WERI-Rb-1 (cell line): ENCODE results near the gene IL6R.
"Not testable (repeated sequence)": the region's sequence is repeated elsewhere in the genome, so short reads cannot be mapped to it uniquely, and the experiment has no call there.

Source experiments
- DNase-seq: peaks from one replicate; pipeline ENCODE4 v3.0.0-alpha.2; 2020
- H3K27ac ChIP-seq: fragments of 250-450 bp; sonication (Bioruptor Pico); 2 replicates; pipeline ENCODE4 v1.5.1; 2020; ENCODE audit warnings: mild to moderate bottlenecking, moderate library complexity
- H3K27me3 ChIP-seq: fragments of 250-450 bp; sonication (Bioruptor Pico); 2 replicates; pipeline ENCODE4 v1.5.1; 2021; ENCODE audit warnings: mild to moderate bottlenecking, low read depth, moderate library complexity; ENCODE audit not compliant: insufficient read depth, severe bottlenecking
- H3K36me3 ChIP-seq: fragments of 250-450 bp; sonication (Bioruptor Pico); 2 replicates; pipeline ENCODE4 v1.5.1; 2020; ENCODE audit warnings: mild to moderate bottlenecking, moderate library complexity
- H3K4me3 ChIP-seq: 2 replicates; pipeline ENCODE4 v1.5.1; 2011; ENCODE audit warnings: low read depth, mild to moderate bottlenecking, control low read depth, low read length
- H3K9me3 ChIP-seq: fragments of 250-450 bp; sonication (Bioruptor Pico); 2 replicates; pipeline ENCODE4 v1.5.1; 2021; ENCODE audit warnings: mild to moderate bottlenecking, moderate library complexity; ENCODE audit not compliant: severe bottlenecking
- TF ChIP-seq, protein P1 (sequence below): IDR thresholded peaks from 2 replicates; pipeline ENCODE4 v1.5.1; 2011; ENCODE audit warnings: low read depth, mild to moderate bottlenecking, control low read depth, inconsistent platforms, low read length

The IL6R gene

GRCh38 chr1:154404984-154405746 is at the start of gene IL6R:
Gene IL6R, plus strand, starts transcription at chr1:154405343. Its CDS starts 287 bp downstream, at chr1:154405630.
- H3K9me3 ChIP-seq = peaks cover 3% of the 10 kb centered on the region
- TF ChIP-seq, protein P1, sequence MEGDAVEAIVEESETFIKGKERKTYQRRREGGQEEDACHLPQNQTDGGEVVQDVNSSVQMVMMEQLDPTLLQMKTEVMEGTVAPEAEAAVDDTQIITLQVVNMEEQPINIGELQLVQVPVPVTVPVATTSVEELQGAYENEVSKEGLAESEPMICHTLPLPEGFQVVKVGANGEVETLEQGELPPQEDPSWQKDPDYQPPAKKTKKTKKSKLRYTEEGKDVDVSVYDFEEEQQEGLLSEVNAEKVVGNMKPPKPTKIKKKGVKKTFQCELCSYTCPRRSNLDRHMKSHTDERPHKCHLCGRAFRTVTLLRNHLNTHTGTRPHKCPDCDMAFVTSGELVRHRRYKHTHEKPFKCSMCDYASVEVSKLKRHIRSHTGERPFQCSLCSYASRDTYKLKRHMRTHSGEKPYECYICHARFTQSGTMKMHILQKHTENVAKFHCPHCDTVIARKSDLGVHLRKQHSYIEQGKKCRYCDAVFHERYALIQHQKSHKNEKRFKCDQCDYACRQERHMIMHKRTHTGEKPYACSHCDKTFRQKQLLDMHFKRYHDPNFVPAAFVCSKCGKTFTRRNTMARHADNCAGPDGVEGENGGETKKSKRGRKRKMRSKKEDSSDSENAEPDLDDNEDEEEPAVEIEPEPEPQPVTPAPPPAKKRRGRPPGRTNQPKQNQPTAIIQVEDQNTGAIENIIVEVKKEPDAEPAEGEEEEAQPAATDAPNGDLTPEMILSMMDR = peak; percentile 74
- DNase-seq = peak; percentile 75
- H3K4me3 ChIP-seq = 0 out of 2 replicates have a peak within 1 kb of the TSS, but pooled peaks have one; percentile 7
- H3K36me3 ChIP-seq = no peaks in the 10 kb centered on the region
- no peak within 1 kb of the TSS for H3K27ac ChIP-seq
- H3K27me3 ChIP-seq = peaks cover 100% of the 10 kb centered on the region

DNA sequence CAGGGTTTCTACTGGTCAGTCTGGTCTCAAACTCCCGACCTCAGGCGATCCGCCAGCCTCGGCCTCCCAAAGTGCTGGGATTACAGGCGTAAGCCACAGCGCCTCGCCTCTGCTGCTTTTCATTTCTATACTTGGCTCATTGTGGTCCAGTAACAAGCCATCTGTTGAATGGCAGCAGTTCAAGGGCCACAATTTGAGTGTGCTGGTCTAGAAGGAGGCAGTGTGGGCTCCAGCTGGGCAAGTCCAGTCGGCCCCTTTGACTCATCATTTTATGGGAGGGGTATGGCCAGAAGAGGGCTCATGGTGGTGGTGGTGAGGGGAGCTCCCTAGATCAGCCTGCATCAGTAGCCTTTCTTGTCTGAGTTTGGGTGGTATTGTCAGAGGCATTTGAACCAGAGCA is 46.6 kb upstream of the IL6R start:
- TF ChIP-seq, protein P1 = no peak
- H3K36me3 ChIP-seq = no peaks in the 10 kb centered on the region
- H3K27ac ChIP-seq = no peak overlapping the region
- no peak for DNase-seq
- H3K27me3 ChIP-seq = peaks cover 92% of the 10 kb centered on the region
- no peak overlapping the region for H3K4me3 ChIP-seq
- H3K9me3 ChIP-seq = peaks cover 12% of the 10 kb centered on the region

DNA sequence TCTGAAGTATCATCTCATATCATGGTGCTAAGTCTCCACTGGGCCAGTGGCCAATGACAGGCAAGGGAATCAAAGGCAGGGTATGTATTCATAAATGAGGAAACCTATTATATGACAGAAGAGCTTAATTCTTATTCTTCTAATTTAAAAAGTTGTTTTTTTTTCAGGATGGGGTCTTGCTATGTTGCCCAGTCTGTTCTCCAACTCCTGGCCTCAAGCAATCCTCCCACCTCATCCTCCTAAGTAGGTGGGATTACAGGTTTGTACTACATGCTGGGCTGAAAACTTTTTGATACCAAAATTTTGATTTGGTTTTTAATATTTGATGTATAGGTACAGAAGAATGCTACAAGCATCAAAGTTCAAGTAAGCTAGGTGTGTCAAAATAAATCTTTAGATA is 44.9 kb upstream of the IL6R start:
- H3K36me3 ChIP-seq = no peaks in the 10 kb centered on the region

DNA sequence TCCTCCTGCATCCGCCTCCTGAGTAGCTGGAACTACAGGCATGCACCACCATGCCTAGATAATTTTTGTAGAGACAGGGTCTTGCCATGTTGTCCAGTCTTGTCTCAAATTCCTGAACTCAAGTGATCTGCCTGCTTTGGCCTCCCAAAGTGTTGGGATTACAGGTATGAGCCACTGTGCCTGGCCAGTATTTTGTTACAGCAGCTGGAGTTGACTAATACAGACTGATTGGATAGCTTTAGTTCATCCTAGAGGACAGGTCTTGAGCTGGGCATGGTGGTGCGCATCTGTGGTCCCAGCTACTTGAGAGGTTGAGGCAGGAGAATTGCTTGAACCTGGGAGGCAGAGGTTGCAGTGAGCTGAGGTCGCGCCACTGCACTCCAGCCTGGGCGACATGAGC is 44.3 kb upstream of the IL6R start:
- Histone ChIP-seq H3K27me3 (peaks cover 92% of the 10 kb centered on the region), H3K9me3 (peaks cover 12% of the 10 kb centered on the region)
- H3K36me3 ChIP-seq, H3K27ac ChIP-seq, DNase-seq, H3K4me3 ChIP-seq: not testable (repeated sequence)

More for the DNA sequence above, 44.9 kb upstream of the IL6R start:
- peaks cover 92% of the 10 kb centered on the region for H3K27me3 ChIP-seq
- TF ChIP-seq, protein P1 = no peak
- DNase-seq = no peak
- H3K27ac ChIP-seq = no peak overlapping the region
- H3K4me3 ChIP-seq = no peak overlapping the region
- peaks cover 12% of the 10 kb centered on the region for H3K9me3 ChIP-seq

GRCh38 chr1:154361357-154361756 is 43.8 kb upstream of the IL6R start:
- Histone ChIP-seq H3K27ac (no peak overlapping the region), H3K4me3 (no peak overlapping the region)
- TF ChIP-seq, protein P1 = no peak

DNA sequence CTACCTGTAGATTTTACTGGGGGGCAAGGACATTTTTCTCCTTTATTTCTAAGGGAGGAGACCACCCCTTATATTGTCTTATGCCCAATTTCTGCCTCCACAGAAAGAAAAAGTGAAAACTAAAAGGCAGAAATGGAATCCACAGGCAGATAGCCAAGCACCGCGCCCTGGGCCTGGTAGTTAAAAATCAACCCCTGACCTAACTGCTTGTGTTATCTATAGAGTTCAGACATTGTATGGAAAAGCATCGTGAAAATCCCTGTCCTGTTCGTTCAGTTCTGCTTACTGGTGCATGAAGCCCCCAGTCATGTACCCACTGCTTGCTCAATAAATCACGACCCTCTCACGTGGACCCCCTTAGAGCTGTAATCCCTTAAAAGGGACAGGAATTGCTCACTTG is 33.7 kb upstream of the IL6R start:
- TF ChIP-seq, protein P1 = no peak
- Histone ChIP-seq H3K9me3 (peaks cover 7% of the 10 kb centered on the region), H3K27ac (no peak overlapping the region), H3K27me3 (peaks cover 89% of the 10 kb centered on the region), H3K4me3 (no peak overlapping the region), H3K36me3 (no peaks in the 10 kb centered on the region)
- no peak for DNase-seq

More at GRCh38 chr1:154361357-154361756, 43.8 kb upstream of the IL6R start:
- H3K27me3 ChIP-seq = peaks cover 92% of the 10 kb centered on the region
- no peak for DNase-seq
- H3K36me3 ChIP-seq = no peaks in the 10 kb centered on the region
- H3K9me3 ChIP-seq = peaks cover 12% of the 10 kb centered on the region

- Histone ChIP-seq H3K27me3 (peaks cover 89% of the 10 kb centered on the region), H3K9me3 (peaks cover 11% of the 10 kb centered on the region)
- H3K27ac ChIP-seq, H3K4me3 ChIP-seq, H3K36me3 ChIP-seq, DNase-seq: not testable (repeated sequence)
Observed at GRCh38 chr1:154373777-154374357, 31.3 kb upstream of the IL6R start.
